GM18508 (cell line): ENCODE results near the gene PEX10.

Source experiments
- ATAC-seq: cut with Tn5 transposase; IDR thresholded peaks from one replicate; pipeline ENCODE4 v1.9.1; 2021; ENCODE audit warnings: moderate number of reproducible peaks; ENCODE audit not compliant: insufficient read depth, unreplicated experiment

PEX10 gene

GRCh38 chr1:2356401-2356800 is 56.0 kb downstream of the PEX10 start:
- no peak for ATAC-seq

- ATAC-seq = no peak
Observed at GRCh38 chr1:2355373-2356261, 56.7 kb downstream of the PEX10 start.

GRCh38 chr1:2354511-2355372 is 57.6 kb downstream of the PEX10 start:
- no peak for ATAC-seq
